Measurements from ENCODE around the gene VOPP1. TPM values are rescaled to one million over a fixed set of nuclear protein-coding genes. Genes with fewer than 3 reads are reported as not detected.
"Not testable (repeated sequence)": the region's sequence is repeated elsewhere in the genome, so short reads cannot be mapped to it uniquely, and the experiment has no call there.

Gene VOPP1
- total and polyA plus RNA-seq, 7 donors: 16.3 to 45.7 (median 29.7) TPM

- no peak for DNase-seq
- ATAC-seq: no peak
- peaks cover 0 to 20% of the 10 kb centered on the region in 2 donors for H3K36me3 ChIP-seq (ENCODE audit: insufficient read depth in 1 of 2, low read depth in 1 of 2)
- intact Hi-C loops (cut with DNase I): no loop called here
- TF ChIP-seq CTCF (IDR thresholded peaks at IDR 0.05): no peak
- no peak overlapping the region for H3K4me3 ChIP-seq
- no peak overlapping the region for H3K27ac ChIP-seq
- peaks cover 52% of the 10 kb centered on the region for H3K4me1 ChIP-seq
- H3K9me3 ChIP-seq: no peaks in the 10 kb centered on the region
- 87 to 93% (median 87%) methylated on average over 5 of the region's 5 CpGs for WGBS, 3 donors
- no peaks in the 10 kb centered on the region for H3K27me3 ChIP-seq (ENCODE audit: insufficient read depth in 3 of 3, low read length in 2 of 3)
These were observed 58.4 kb downstream of the VOPP1 start for GRCh38 chr7:55513868-55514267.

GRCh38 chr7:55512635-55513191 lies 59.6 kb downstream of the VOPP1 start:
- WGBS, 3 donors: 86 to 91% (median 91%) methylated on average over 10 of the region's 10 CpGs
- TF ChIP-seq CTCF (IDR thresholded peaks at IDR 0.05): no peak
- Histone ChIP-seq H3K27me3 (ENCODE audit: insufficient read depth in 3 of 3, low read length in 2 of 3) (no peaks in the 10 kb centered on the region), H3K36me3 (ENCODE audit: insufficient read depth in 1 of 2, low read depth in 1 of 2) (peaks cover 0 to 8% of the 10 kb centered on the region in 2 donors), H3K27ac (no peak overlapping the region), H3K9me3 (no peaks in the 10 kb centered on the region), H3K4me3 (no peak overlapping the region), H3K4me1 (peaks cover 60% of the 10 kb centered on the region)
- ATAC-seq (no peak), DNase-seq (no peak)
- intact Hi-C loops (cut with DNase I): no loop called here

GRCh38 chr7:55510621-55511020 lies 61.7 kb downstream of the VOPP1 start:
- WGBS, 3 donors: 97 to 100% (median 98%) methylated on average over 3 of the region's 3 CpGs
- no peak for TF ChIP-seq CTCF (IDR thresholded peaks at IDR 0.05)
- H3K36me3 ChIP-seq (ENCODE audit: insufficient read depth in 1 of 2, low read depth in 1 of 2): no peaks in the 10 kb centered on the region
- no peak for ATAC-seq
- no peaks in the 10 kb centered on the region for H3K9me3 ChIP-seq
- no peak for DNase-seq
- H3K4me1 ChIP-seq: peaks cover 47% of the 10 kb centered on the region
- H3K27me3 ChIP-seq (ENCODE audit: insufficient read depth in 3 of 3, low read length in 2 of 3): no peaks in the 10 kb centered on the region
- H3K4me3 ChIP-seq: no peak overlapping the region
- H3K27ac ChIP-seq: no peak overlapping the region
- intact Hi-C loops (cut with DNase I): no loop called here

- H3K27ac ChIP-seq; H3K4me3 ChIP-seq; ATAC-seq; intact Hi-C loops (cut with DNase I); H3K36me3 ChIP-seq (ENCODE audit: insufficient read depth in 1 of 2, low read depth in 1 of 2); H3K27me3 ChIP-seq (ENCODE audit: insufficient read depth in 3 of 3, low read length in 2 of 3); DNase-seq; H3K9me3 ChIP-seq: not testable (repeated sequence)
- H3K4me1 ChIP-seq: peaks cover 45% of the 10 kb centered on the region
- WGBS, 3 donors: 97 to 98% (median 98%) methylated on average over 1 of the region's 1 CpG
These were observed 62.1 kb downstream of the VOPP1 start for GRCh38 chr7:55510206-55510605.

GRCh38 chr7:55509322-55509721 lies 63.0 kb downstream of the VOPP1 start:
- H3K9me3 ChIP-seq: no peaks in the 10 kb centered on the region
- peaks cover 45% of the 10 kb centered on the region for H3K4me1 ChIP-seq
- intact Hi-C loops (cut with DNase I): no loop called here
- no peaks in the 10 kb centered on the region for H3K36me3 ChIP-seq (ENCODE audit: insufficient read depth in 1 of 2, low read depth in 1 of 2)
- H3K27ac ChIP-seq: peak overlapping the region; percentile 39
- DNase-seq (no peak), ATAC-seq (peak; percentile 26 to 63 (median 58))
- no peak overlapping the region for H3K4me3 ChIP-seq
- no peak for TF ChIP-seq CTCF (IDR thresholded peaks at IDR 0.05)
- H3K27me3 ChIP-seq (ENCODE audit: insufficient read depth in 3 of 3, low read length in 2 of 3): no peaks in the 10 kb centered on the region
- WGBS, 3 donors: 14 to 20% (median 18%) methylated on average over 1 of the region's 1 CpG

Data from psoas muscle (tissue), 8 donors.